H1 (cell line): ENCODE measurements around the gene IMPG2. TPM values are rescaled to one million over a fixed set of nuclear protein-coding genes. Genes with fewer than 3 reads are reported as not detected.

ENCODE experiments used
- CTCF ChIA-PET: fragments of 300-600 bp; sonication (Branson Sonifier 250); formaldehyde crosslinking; loops from one replicate; lab custom pipeline; 2021; ENCODE audit not compliant: partially characterized antibody; lab: Charles Lee
- POLR2A ChIA-PET: fragments of 300-600 bp; sonication (Branson Sonifier 250); formaldehyde crosslinking; loops from one replicate; lab custom pipeline; 2021; ENCODE audit warnings: inconsistent platforms; ENCODE audit not compliant: partially characterized antibody; lab: Charles Lee
- DNase-seq, 2 experiments: peaks; one replicate each; pipeline versions ENCODE4 v3.0.0 to v3.0.0-alpha.2; 2010 to 2022; ENCODE audit warnings: low spot score in 2 of 2, low read depth in 1 of 2, mixed read lengths in 1 of 2
- FAIRE-seq: peaks from 2 replicates; lab custom pipeline; 2011; peaks lifted over from hg19 to GRCh38; lab: Jason Lieb, UNC
- H2AFZ ChIP-seq: 2 replicates; pipeline ENCODE4 v1.8.1; 2012; ENCODE audit warnings: low read length, inconsistent platforms
- H2AK5ac ChIP-seq: 2 replicates; pipeline ENCODE4 v1.6.1; 2013; ENCODE audit warnings: low read depth, low read length
- H2BK120ac ChIP-seq: replicated peaks from 2 replicates; pipeline ENCODE3; 2013; ENCODE audit warnings: low read depth, low read length, inconsistent platforms
- H2BK12ac ChIP-seq: 2 replicates; pipeline ENCODE4 v1.6.1; 2013; ENCODE audit warnings: low read depth, low read length
- H2BK15ac ChIP-seq: 2 replicates; pipeline ENCODE4 v1.6.1; 2013; ENCODE audit warnings: low read length
- H2BK20ac ChIP-seq: 2 replicates; pipeline ENCODE4 v1.6.1; 2013; ENCODE audit warnings: low read length
- H2BK5ac ChIP-seq: 2 replicates; pipeline ENCODE4 v1.6.1; 2013; ENCODE audit warnings: low read depth, low read length
- H3K14ac ChIP-seq: 2 replicates; pipeline ENCODE4 v1.6.1; 2013; ENCODE audit warnings: inconsistent platforms; ENCODE audit not compliant: insufficient read length
- H3K18ac ChIP-seq: 2 replicates; pipeline ENCODE4 v1.6.1; 2013; ENCODE audit warnings: low read length; ENCODE audit errors: extremely low read depth
- H3K23ac ChIP-seq: 2 replicates; pipeline ENCODE4 v1.6.1; 2013; ENCODE audit warnings: inconsistent platforms; ENCODE audit not compliant: insufficient read length
- H3K23me2 ChIP-seq: 2 replicates; pipeline ENCODE4 v1.6.1; 2013; ENCODE audit warnings: low read depth, low read length
- H3K27ac ChIP-seq: 2 replicates; pipeline ENCODE4 v1.6.1; 2011; ENCODE audit warnings: low read depth, low read length, inconsistent platforms
- H3K27me3 ChIP-seq, 4 experiments: replicated peaks in 1 of 4; 1 replicate in 1 of 4; 2 replicates in 3 of 4; pipeline versions ENCODE4 v1.6.1 to v1.8.1; 2011 to 2013; ENCODE audit warnings: low read length in 3 of 4, mild to moderate bottlenecking in 3 of 4, inconsistent platforms in 2 of 4, mixed read lengths in 2 of 4, moderate library complexity in 1 of 4; ENCODE audit not compliant: control insufficient read depth in 3 of 4, insufficient read depth in 3 of 4; ENCODE audit errors: extremely low read depth in 1 of 4
- H3K36me3 ChIP-seq, 4 experiments: 2 replicates each; pipeline versions ENCODE4 v1.6.1 to v1.8.1; 2011 to 2013; ENCODE audit warnings: mild to moderate bottlenecking in 4 of 4, low read length in 3 of 4, moderate library complexity in 2 of 4, control low read depth in 1 of 4, inconsistent platforms in 1 of 4; ENCODE audit not compliant: insufficient read depth in 4 of 4, control insufficient read depth in 2 of 4
- H3K4ac ChIP-seq: replicated peaks from 2 replicates; pipeline ENCODE3; 2013; ENCODE audit warnings: low read length, low read depth, mixed read lengths, inconsistent platforms; ENCODE audit not compliant: insufficient read length
- H3K4me1 ChIP-seq, 4 experiments: replicated peaks in 1 of 4; 1 replicate in 1 of 4; 2 replicates in 3 of 4; pipeline versions ENCODE4 v1.6.1 to v1.8.1; 2011 to 2013; ENCODE audit warnings: low read length in 3 of 4, inconsistent platforms in 2 of 4, mixed read lengths in 1 of 4; ENCODE audit not compliant: insufficient read depth in 4 of 4, control insufficient read depth in 3 of 4
- H3K4me2 ChIP-seq, 2 experiments: 2 replicates each; pipeline versions ENCODE4 v1.6.1 to v1.8.1; 2011 to 2013; ENCODE audit warnings: low read depth in 2 of 2, low read length in 2 of 2, control low read depth in 1 of 2, inconsistent platforms in 1 of 2, mild to moderate bottlenecking in 1 of 2; ENCODE audit not compliant: insufficient read depth in 1 of 2
- H3K4me3 ChIP-seq, 4 experiments: fragments of 200-600, 300-600 bp in 1 of 4; sonication (generic), shearing (Covaris generic), sonication (Bioruptor Twin) in 1 of 4; 2 replicates each; pipeline versions ENCODE4 v1.5.1 to v1.8.1; 2011 to 2016; ENCODE audit warnings: low read length in 4 of 4, low read depth in 3 of 4, control low read depth in 2 of 4, inconsistent platforms in 2 of 4, mild to moderate bottlenecking in 2 of 4, mixed read lengths in 1 of 4, moderate library complexity in 1 of 4; ENCODE audit not compliant: insufficient read depth in 2 of 4; ENCODE audit errors: extremely low read depth in 1 of 4
- H3K56ac ChIP-seq: replicated peaks from 2 replicates; pipeline ENCODE3; 2013; ENCODE audit warnings: low read depth, mild to moderate bottlenecking, mixed read lengths, low read length, inconsistent platforms; ENCODE audit not compliant: insufficient read length
- H3K79me1 ChIP-seq: 2 replicates; pipeline ENCODE4 v1.6.1; 2013; ENCODE audit warnings: low read depth, low read length, control low read depth
- H3K79me2 ChIP-seq, 2 experiments: 2 replicates each; pipeline versions ENCODE4 v1.6.1 to v1.8.1; 2012 to 2013; ENCODE audit warnings: low read length in 2 of 2, mild to moderate bottlenecking in 2 of 2, inconsistent platforms in 1 of 2; ENCODE audit not compliant: insufficient read depth in 2 of 2, control insufficient read depth in 1 of 2
- H3K9ac ChIP-seq, 4 experiments: replicated peaks in 1 of 4; 1 replicate in 1 of 4; 2 replicates in 3 of 4; pipeline versions ENCODE4 v1.6.1 to v1.8.1; 2011 to 2013; ENCODE audit warnings: low read depth in 3 of 4, low read length in 3 of 4, control low read depth in 2 of 4, mild to moderate bottlenecking in 2 of 4, moderate library complexity in 2 of 4, inconsistent platforms in 1 of 4; ENCODE audit errors: extremely low read depth in 1 of 4
- H3K9me3 ChIP-seq, 2 experiments: 2 replicates each; pipeline versions ENCODE4 v1.6.1 to v1.8.1; 2012 to 2013; ENCODE audit warnings: mild to moderate bottlenecking in 2 of 2, moderate library complexity in 2 of 2, control low read depth in 1 of 2, inconsistent platforms in 1 of 2, low read depth in 1 of 2, low read length in 1 of 2, mixed read lengths in 1 of 2; ENCODE audit not compliant: insufficient read depth in 2 of 2
- H4K20me1 ChIP-seq, 2 experiments: replicated peaks in 1 of 2; 2 replicates each; pipeline versions ENCODE3 to v1.8.1; 2011 to 2013; ENCODE audit warnings: inconsistent platforms in 2 of 2, low read length in 2 of 2, mild to moderate bottlenecking in 1 of 2; ENCODE audit not compliant: insufficient read depth in 2 of 2, control insufficient read depth in 1 of 2
- H4K5ac ChIP-seq: 2 replicates; pipeline ENCODE4 v1.6.1; 2013; ENCODE audit warnings: low read length, low read depth, mixed read lengths, inconsistent platforms; ENCODE audit not compliant: insufficient read length
- H4K8ac ChIP-seq: 2 replicates; pipeline ENCODE4 v1.8.0; 2013; ENCODE audit warnings: mild to moderate bottlenecking, moderate library complexity, low read length, inconsistent platforms; ENCODE audit not compliant: insufficient read depth; ENCODE audit errors: extremely low read depth
- H4K91ac ChIP-seq: replicated peaks from 2 replicates; pipeline ENCODE3; 2013; ENCODE audit warnings: low read length, mixed read lengths, inconsistent platforms; ENCODE audit not compliant: insufficient read length
- ATF3 ChIP-seq: IDR thresholded peaks from 2 replicates; pipeline ENCODE4 v1.6.1; 2011; ENCODE audit warnings: low read depth, mild to moderate bottlenecking, low read length; ENCODE audit not compliant: insufficient read depth
- CBX8 ChIP-seq: fragments of 300-800, 300-1000 bp; sonication (generic); IDR thresholded peaks from 2 replicates; pipeline ENCODE4 v1.7.1; 2016; ENCODE audit warnings: low read depth, low read length, borderline replicate concordance
- EP300 ChIP-seq, 2 experiments: IDR thresholded peaks; 1 replicate in 1 of 2; 2 replicates in 1 of 2; pipeline ENCODE4 v1.6.1; 2011 to 2012; ENCODE audit warnings: low read depth in 2 of 2, low read length in 2 of 2, mild to moderate bottlenecking in 2 of 2, borderline replicate concordance in 1 of 2, inconsistent platforms in 1 of 2, moderate library complexity in 1 of 2
- KDM5A ChIP-seq: fragments of 200-600 bp; IDR thresholded peaks from 2 replicates; pipeline ENCODE4 v1.7.1; 2012; ENCODE audit warnings: mild to moderate bottlenecking, low read length, inconsistent platforms, mixed read lengths
- PHF8 ChIP-seq: fragments of 200-600 bp; sonication (generic); conservative IDR thresholded peaks from 2 replicates; pipeline ENCODE4 v1.7.1; 2012; ENCODE audit warnings: low read depth, mild to moderate bottlenecking, inconsistent platforms, low read length, moderate library complexity
- POLR2A ChIP-seq, 2 experiments: IDR thresholded peaks; 1 replicate in 1 of 2; 2 replicates in 1 of 2; pipeline ENCODE4 v1.6.1; 2011; ENCODE audit warnings: low read depth in 2 of 2, low read length in 2 of 2, mild to moderate bottlenecking in 2 of 2; ENCODE audit errors: control extremely low read depth in 1 of 2
- POU5F1 ChIP-seq: IDR thresholded peaks from 2 replicates; pipeline ENCODE4 v1.6.1; 2011; ENCODE audit warnings: low read depth, mild to moderate bottlenecking, low read length, moderate library complexity
- RBBP5 ChIP-seq: IDR thresholded peaks from 2 replicates; pipeline ENCODE4 v1.7.1; 2012; ENCODE audit warnings: low read depth, mild to moderate bottlenecking, inconsistent platforms, low read length, moderate library complexity, borderline replicate concordance
- SIN3A ChIP-seq, 2 experiments: IDR thresholded peaks in 1 of 2; conservative IDR thresholded peaks in 1 of 2; 2 replicates each; pipeline ENCODE4 v1.6.1; 2011 to 2012; ENCODE audit warnings: low read length in 2 of 2, improper control_type of control experiment in 1 of 2, low read depth in 1 of 2, mild to moderate bottlenecking in 1 of 2
- SIRT6 ChIP-seq: IDR thresholded peaks from one replicate; pipeline ENCODE4 v1.7.1; 2012; ENCODE audit warnings: low read length, inconsistent platforms
- SP1 ChIP-seq: IDR thresholded peaks from 2 replicates; pipeline ENCODE4 v1.6.1; 2011; ENCODE audit warnings: low read depth, low read length
- WGBS, 2 experiments: shearing (Covaris generic) in 1 of 2; methylation state at CpG; one replicate each; pipeline versions ENCODE4 v1.1.6 to v1.1.7; 2013 to 2015; ENCODE audit warnings: low lambda C conversion rate in 2 of 2, mixed read lengths in 2 of 2, inconsistent platforms in 1 of 2, low coverage in 1 of 2, missing lambda C conversion rate in 1 of 2; ENCODE audit not compliant: insufficient replicate concordance in 2 of 2, insufficient coverage in 1 of 2, insufficient read length in 1 of 2; ENCODE audit errors: extremely low coverage in 1 of 2, missing lambda C conversion rate in 1 of 2; 5-methylcytosine and 5-hydroxymethylcytosine counted together
- polyA plus RNA-seq, 7 experiments: library from polyadenylated mRNA; depleted of rRNA in 3 of 7; stranded (reverse) in 5 of 7; unstranded in 2 of 7; fragments of >200 nt in 5 of 7; fragments of 200-250 nt in 2 of 7; gene quantifications; 1 replicate in 5 of 7; 2 replicates in 1 of 7; 4 replicates in 1 of 7; pipeline versions ENCODE4 v1.2.1 to v1.2.3, GENCODE V29; 2011 to 2013; ENCODE audit warnings: missing spikeins in 2 of 7, mixed read lengths in 2 of 7
- total RNA-seq: library from RNA; stranded (reverse); fragmentation: NEBNext Ultra II Directional; extraction: Animal tissue kit (Norgen Biotek cat#: 25700); gene quantifications from 2 replicates; pipeline ENCODE4 v1.2.1, GENCODE V29; 2021

IMPG2 gene
- total and polyA plus RNA-seq, 2 of the 8 experiments (the other 6 are each of a cell fraction or from before 2014, with no cell fraction given), result 0.03 to 0.06 TPM

GRCh38 chr3:101255441-101255840, 64.9 kb downstream of the IMPG2 start:
- no peak overlapping the region for H3K9ac ChIP-seq
- H3K4me3 ChIP-seq, result no peak overlapping the region
- no peaks in the 10 kb centered on the region for H4K20me1 ChIP-seq
- no peaks in the 10 kb centered on the region for H3K36me3 ChIP-seq
- no peak overlapping the region for H3K27ac ChIP-seq
- FAIRE-seq, result no peak
- no peaks in the 10 kb centered on the region for H3K79me1 ChIP-seq
- no peak overlapping the region for H4K8ac ChIP-seq
- H3K14ac ChIP-seq, result no peak overlapping the region
- no peak overlapping the region for H2AFZ ChIP-seq
- H3K4me1 ChIP-seq, result peaks cover 0 to 3% (median 2%) of the 10 kb centered on the region in 4 experiments; a peak in 3 of 7 replicates
- 87% methylated on average over 2 of the region's 2 CpGs; no CpG with 5 or more reads in 1 of the 2 experiments for WGBS, 2 experiments
- H4K91ac ChIP-seq, result no peak overlapping the region
- no peak for DNase-seq
- no peak overlapping the region for H2BK120ac ChIP-seq
- no peak overlapping the region for H3K4ac ChIP-seq
- no peak overlapping the region for H3K23ac ChIP-seq
- no peak overlapping the region for H3K18ac ChIP-seq
- no peak overlapping the region for H3K4me2 ChIP-seq
- CTCF ChIA-PET, result no interaction called here
- H3K79me2 ChIP-seq, result no peaks in the 10 kb centered on the region
- H3K56ac ChIP-seq, result no peak overlapping the region
- POLR2A ChIA-PET, result no interaction called here
- H2BK20ac ChIP-seq, result no peak overlapping the region
- H3K9me3 ChIP-seq, result no peaks in the 10 kb centered on the region
- no peak overlapping the region for H2BK12ac ChIP-seq
- H4K5ac ChIP-seq, result no peak overlapping the region
- H2BK15ac ChIP-seq, result no peak overlapping the region
- H2AK5ac ChIP-seq, result no peak overlapping the region
- H2BK5ac ChIP-seq, result no peak overlapping the region
- H3K23me2 ChIP-seq, result no peaks in the 10 kb centered on the region
- H3K27me3 ChIP-seq, result no peaks in the 10 kb centered on the region
- TF ChIP-seq CBX8, result no peak
- TF ChIP-seq POLR2A (IDR thresholded peaks at IDR 0.05; ENCODE audit: control extremely low read depth in 1 of 2, low read depth in 2 of 2, low read length in 2 of 2), result no peak
- TF ChIP-seq SIRT6, result no peak
- TF ChIP-seq SIN3A (conservative IDR thresholded peaks at IDR 0.05 in 1 of 2, IDR thresholded peaks at IDR 0.05 in 1 of 2; ENCODE audit: low read depth in 1 of 2, low read length in 2 of 2), result no peak
- TF ChIP-seq RBBP5, result no peak
- no peak for TF ChIP-seq ATF3
- no peak for TF ChIP-seq SP1
- no peak for TF ChIP-seq KDM5A
- TF ChIP-seq PHF8, result no peak
- no peak for TF ChIP-seq EP300 (IDR thresholded peaks at IDR 0.05; ENCODE audit: borderline replicate concordance in 1 of 2, low read depth in 2 of 2, low read length in 2 of 2)
- no peak for TF ChIP-seq POU5F1
